Central memory CD8-positive, alpha-beta T cell (primary cell): ENCODE results near the gene DYNLT2B.

Experiments
- ATAC-seq: fragments of 150-1000 bp; cut with Tn5 transposase; replicated peaks from 2 replicates; pipeline ENCODE4 v1.10.0; 2022; ENCODE audit warnings: mild to moderate bottlenecking, moderate FRiP score, moderate number of reproducible peaks; ENCODE audit not compliant: poor library complexity, severe bottlenecking; ENCODE audit errors: extremely low read depth
- DNase-seq, 2 donors: peaks; one replicate each; pipeline ENCODE4 v3.0.0; 2021; ENCODE audit warnings: low spot score in 2 of 2
- H3K27ac Mint-ChIP-seq: one replicate; pipeline ENCODE4 v1.8.0; 2022; ENCODE audit warnings: low read depth, mild to moderate bottlenecking, moderate library complexity, mixed read lengths
- H3K27me3 Mint-ChIP-seq: one replicate; pipeline ENCODE4 v1.8.0; 2022; ENCODE audit warnings: mixed read lengths
- H3K36me3 Mint-ChIP-seq: one replicate; pipeline ENCODE4 v1.8.0; 2022; ENCODE audit warnings: mild to moderate bottlenecking, moderate library complexity, mixed read lengths; ENCODE audit not compliant: insufficient read depth
- H3K4me1 Mint-ChIP-seq: one replicate; pipeline ENCODE4 v1.8.0; 2022; ENCODE audit warnings: mixed read lengths
- H3K4me3 Mint-ChIP-seq: one replicate; pipeline ENCODE4 v1.8.0; 2022; ENCODE audit warnings: mild to moderate bottlenecking, moderate library complexity, mixed read lengths
- H3K9me3 Mint-ChIP-seq: one replicate; pipeline ENCODE4 v1.8.0; 2022; ENCODE audit warnings: mixed read lengths

The DYNLT2B gene

DNA sequence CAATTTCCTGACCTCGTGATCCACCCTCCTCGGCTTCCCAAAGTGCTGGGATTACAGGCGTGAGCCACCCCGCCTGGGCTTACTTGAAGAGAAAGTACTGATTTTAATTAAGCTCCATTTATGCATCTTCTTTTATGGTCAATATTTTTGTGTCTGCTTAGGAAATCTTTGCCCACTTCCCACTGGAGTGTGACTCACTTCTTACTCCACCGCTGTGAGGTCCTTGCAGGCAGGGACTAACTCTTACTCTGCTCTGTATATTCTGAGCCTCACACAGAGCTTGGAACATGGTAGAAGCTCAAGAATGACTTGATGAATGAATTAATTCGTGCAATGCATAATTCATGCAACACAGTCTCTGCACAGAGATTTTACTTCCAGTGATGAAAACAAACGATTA, 23.1 kb upstream of the DYNLT2B start:
- DNase-seq (no peak), ATAC-seq (no peak)
- Mint-ChIP-seq H3K27me3 (peaks cover 8% of the 10 kb centered on the region), H3K27ac (no peak overlapping the region), H3K36me3 (no peaks in the 10 kb centered on the region), H3K4me3 (no peak overlapping the region), H3K4me1 (peaks cover 11% of the 10 kb centered on the region), H3K9me3 (no peaks in the 10 kb centered on the region)

DNA sequence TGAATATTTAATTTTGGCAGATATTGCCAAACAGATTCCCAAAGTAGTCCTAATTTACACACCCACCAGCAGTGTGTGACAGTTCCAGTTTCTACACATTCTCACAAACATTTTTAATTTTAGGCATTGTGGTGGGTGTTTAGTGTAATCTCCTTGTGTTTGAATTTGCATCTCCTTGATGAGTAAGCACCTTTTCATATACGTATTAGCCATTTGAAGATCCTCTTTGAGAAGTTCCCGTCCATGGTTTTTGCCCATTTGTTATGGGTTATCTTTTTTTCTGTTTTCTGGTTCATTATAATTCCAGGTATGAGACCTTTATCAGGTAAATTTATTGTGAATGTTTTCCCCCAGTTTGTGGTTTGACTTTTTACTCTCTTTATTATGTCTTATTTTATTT, 22.4 kb upstream of the DYNLT2B start:
- no peak for DNase-seq
- no peaks in the 10 kb centered on the region for H3K36me3 Mint-ChIP-seq
- H3K27me3 Mint-ChIP-seq: peaks cover 8% of the 10 kb centered on the region
- H3K9me3 Mint-ChIP-seq: no peaks in the 10 kb centered on the region
- peaks cover 6% of the 10 kb centered on the region for H3K4me1 Mint-ChIP-seq
- no peak overlapping the region for H3K4me3 Mint-ChIP-seq
- no peak overlapping the region for H3K27ac Mint-ChIP-seq
- ATAC-seq: no peak

DNA sequence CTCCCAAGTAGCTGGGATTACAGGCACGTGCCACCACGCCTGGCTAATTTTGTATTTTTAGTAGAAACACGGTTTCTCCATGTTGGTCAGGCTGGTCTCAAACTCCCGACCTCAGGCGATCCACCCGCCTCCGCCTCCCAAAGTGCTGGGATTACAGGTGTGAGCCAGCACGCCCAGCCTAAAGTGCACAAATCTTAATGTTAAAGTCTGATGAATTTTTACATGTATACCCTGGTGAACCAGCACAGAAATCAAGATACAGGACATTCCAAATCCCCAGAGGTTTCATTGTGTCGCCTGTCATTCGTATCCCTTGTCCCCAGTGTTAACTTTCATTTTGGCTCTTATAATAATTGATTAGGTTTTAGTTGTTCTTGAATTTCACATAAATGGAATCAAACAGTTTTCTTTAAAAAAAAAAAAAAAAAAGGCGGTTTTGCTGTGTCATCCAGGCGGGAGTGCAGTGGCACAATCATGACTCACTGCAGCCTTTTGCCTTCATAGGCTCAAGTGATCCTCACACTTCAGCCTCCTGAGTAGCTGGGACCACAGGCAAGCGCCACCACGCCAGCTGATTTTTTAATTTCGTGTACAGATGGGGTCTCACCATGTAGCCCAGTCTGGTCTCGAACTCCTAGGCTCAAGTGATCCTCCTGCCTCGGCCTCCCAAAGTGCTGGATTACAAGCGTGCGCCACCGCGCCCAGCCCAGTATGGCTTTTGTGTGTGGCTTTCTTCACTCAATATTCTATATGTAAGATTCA, 21.6 kb upstream of the DYNLT2B start:
- Mint-ChIP-seq H3K27ac (no peak overlapping the region), H3K36me3 (no peaks in the 10 kb centered on the region), H3K27me3 (peaks cover 8% of the 10 kb centered on the region), H3K4me1 (peaks cover 4% of the 10 kb centered on the region), H3K9me3 (no peaks in the 10 kb centered on the region), H3K4me3 (no peak overlapping the region)
- DNase-seq (no peak), ATAC-seq (no peak)

DNA sequence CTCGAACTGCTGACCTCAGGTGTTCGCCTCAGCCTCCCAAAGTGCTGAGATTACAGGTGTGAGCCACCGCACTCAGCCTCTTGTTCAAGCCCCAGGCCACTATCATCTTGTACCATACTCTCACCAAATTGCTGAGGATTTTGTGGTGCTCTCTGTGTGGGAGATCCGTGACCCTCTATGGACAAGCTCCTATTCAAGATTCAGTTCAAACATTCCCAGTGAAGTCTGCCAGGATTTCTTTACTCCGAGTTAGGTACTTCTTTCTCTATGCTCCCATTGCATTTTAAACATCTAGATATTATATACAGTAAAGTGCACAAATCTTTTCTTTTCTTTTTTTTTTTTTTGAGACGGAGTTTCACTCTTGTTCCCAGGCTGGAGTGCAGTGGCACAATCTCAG, 21.0 kb upstream of the DYNLT2B start:
- H3K36me3 Mint-ChIP-seq: no peaks in the 10 kb centered on the region
- H3K4me1 Mint-ChIP-seq: peaks cover 4% of the 10 kb centered on the region
- H3K27me3 Mint-ChIP-seq: peaks cover 8% of the 10 kb centered on the region
- DNase-seq (no peak), ATAC-seq (no peak)
- H3K4me3 Mint-ChIP-seq: peak overlapping the region; percentile 18
- no peaks in the 10 kb centered on the region for H3K9me3 Mint-ChIP-seq
- H3K27ac Mint-ChIP-seq: peak overlapping the region; percentile 41

DNA sequence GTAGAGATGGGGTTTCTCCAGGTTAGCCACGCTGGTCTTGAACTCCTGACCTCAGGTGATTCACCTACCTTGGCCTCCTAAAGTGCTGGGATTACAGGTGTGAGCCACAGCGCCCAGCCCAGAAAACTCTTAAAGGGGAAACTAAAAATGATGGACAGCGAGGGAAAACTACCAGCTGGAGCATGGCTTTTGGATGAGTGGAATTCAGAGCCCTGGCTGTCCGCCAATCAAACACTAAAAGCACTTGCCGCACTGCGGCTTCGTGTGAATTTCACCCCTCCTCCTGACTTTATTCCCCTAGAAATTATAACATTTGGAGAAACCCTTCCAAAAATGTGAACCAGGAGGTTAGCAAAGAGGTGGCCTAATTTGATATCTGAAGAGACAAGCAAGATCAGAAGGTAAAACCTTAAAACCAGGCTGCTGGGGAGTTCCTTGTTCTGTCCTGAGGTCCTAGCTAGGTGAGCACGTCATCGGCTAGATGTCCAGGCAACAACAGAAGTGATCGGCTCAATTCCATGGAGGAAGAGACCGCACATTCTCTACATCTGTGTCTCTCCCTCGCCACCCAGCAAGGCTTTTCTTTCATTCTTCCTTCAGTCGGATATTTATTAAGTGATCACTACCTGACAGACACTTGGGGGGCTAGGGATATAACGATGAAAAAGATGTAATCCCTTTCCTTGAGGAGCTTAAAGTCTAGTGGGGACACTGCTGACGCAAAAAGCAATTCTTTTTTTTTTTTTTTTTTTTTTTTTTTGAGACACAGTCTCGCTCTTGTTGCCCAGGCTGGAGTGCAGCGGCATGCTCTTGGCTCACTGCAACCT, 18.5 kb upstream of the DYNLT2B start:
- no peak for DNase-seq
- Mint-ChIP-seq H3K27ac (no peak overlapping the region), H3K27me3 (peaks cover 8% of the 10 kb centered on the region), H3K9me3 (no peaks in the 10 kb centered on the region), H3K4me1 (peaks cover 4% of the 10 kb centered on the region), H3K4me3 (no peak overlapping the region), H3K36me3 (no peaks in the 10 kb centered on the region)
- no peak for ATAC-seq

DNA sequence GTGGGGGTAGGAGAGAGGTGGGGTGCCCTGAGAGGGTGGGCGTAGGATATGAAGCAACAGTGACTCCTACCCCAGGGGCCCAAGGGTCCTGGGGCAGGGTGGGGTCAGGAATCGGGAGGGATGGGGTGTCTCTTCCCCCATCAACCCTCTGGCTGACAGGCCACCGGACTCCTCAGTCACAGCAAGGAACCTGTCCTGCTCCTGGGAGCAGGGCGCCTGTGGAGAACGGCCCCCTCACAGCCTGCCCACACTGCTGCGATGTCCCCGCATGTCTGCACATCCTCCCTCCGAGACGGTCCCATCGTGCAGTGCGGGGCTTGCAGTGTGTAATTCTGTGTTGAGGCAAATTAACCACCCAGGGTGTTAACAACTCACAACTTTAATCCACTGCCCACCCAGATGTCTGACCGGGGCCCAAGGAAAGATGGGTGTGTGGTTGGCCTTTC, 17.5 kb upstream of the DYNLT2B start:
- no peak for DNase-seq
- H3K36me3 Mint-ChIP-seq: no peaks in the 10 kb centered on the region
- peaks cover 4% of the 10 kb centered on the region for H3K4me1 Mint-ChIP-seq
- H3K4me3 Mint-ChIP-seq: no peak overlapping the region
- peak; percentile 14 for ATAC-seq
- no peak overlapping the region for H3K27ac Mint-ChIP-seq
- no peaks in the 10 kb centered on the region for H3K9me3 Mint-ChIP-seq
- H3K27me3 Mint-ChIP-seq: peaks cover 8% of the 10 kb centered on the region

DNA sequence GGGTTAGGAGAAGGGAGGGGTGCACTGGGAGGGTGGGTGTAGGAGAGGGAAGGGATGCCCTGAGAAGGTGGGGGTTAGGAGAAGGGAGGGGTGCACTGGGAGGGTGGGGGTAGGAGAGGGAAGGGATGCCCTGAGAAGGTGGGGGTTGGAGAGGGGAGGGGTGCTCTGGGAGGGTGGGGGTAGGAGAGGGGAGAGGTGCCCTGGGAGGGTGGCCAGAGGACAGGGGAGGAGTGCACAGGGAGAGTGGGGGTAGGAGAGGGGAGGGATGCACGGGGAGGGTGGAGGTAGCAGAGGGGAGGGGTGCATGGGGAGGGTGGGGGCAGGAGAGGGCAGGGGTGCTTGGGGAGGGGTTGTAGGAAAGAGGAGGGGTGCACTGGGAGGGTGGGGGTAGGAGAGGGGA, 16.9 kb upstream of the DYNLT2B start:
- DNase-seq (no peak), ATAC-seq (no peak)
- Mint-ChIP-seq H3K4me3 (no peak overlapping the region), H3K36me3 (peaks cover 2% of the 10 kb centered on the region), H3K9me3 (no peaks in the 10 kb centered on the region), H3K27me3 (peaks cover 8% of the 10 kb centered on the region), H3K27ac (no peak overlapping the region), H3K4me1 (peaks cover 4% of the 10 kb centered on the region)

DNA sequence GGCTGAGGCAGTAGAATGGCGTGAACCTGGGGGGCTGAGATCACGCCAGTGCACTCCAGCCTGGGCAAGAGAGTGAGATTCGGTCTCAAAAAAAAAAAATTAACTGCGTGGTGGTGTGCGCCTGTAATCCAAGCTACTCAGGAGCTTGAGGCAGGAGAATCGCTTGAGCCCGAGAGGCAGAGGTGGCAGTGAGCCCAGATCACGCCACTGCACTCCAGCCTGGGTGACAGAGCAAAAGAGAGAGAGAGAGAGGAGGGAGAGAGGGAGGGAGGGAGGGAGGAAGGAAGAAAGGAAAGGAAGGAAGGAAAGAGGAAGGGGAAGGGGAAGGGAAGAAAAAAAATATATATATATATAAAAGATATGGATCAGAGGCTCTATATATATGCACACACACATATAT, 14.1 kb upstream of the DYNLT2B start:
- Mint-ChIP-seq H3K27me3 (no peaks in the 10 kb centered on the region), H3K27ac (no peak overlapping the region), H3K36me3 (peaks cover 4% of the 10 kb centered on the region), H3K9me3 (no peaks in the 10 kb centered on the region), H3K4me1 (no peaks in the 10 kb centered on the region), H3K4me3 (no peak overlapping the region)
- ATAC-seq (no peak), DNase-seq (no peak)

DNA sequence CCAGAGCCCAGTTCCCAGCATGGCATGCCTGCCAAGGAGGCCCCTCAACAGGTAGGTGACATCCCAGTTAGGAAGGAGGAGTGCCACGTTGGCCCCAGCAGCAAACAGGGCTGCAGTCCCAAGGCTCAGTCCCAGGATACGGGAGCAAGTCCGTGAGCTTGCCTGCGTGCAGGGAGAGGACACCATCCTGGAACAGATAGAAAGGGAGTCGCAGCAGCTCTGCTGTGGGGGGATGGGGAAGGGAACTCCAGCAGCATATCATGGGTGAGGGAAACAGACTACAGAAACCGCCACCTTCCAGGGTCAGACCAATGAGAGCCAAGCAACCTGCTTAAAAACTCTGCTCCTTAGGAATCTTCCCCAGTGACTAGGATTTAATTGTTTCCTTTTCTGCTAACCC, 9.4 kb upstream of the DYNLT2B start:
- H3K36me3 Mint-ChIP-seq: peaks cover 4% of the 10 kb centered on the region
- no peaks in the 10 kb centered on the region for H3K9me3 Mint-ChIP-seq
- H3K4me1 Mint-ChIP-seq: no peaks in the 10 kb centered on the region
- no peaks in the 10 kb centered on the region for H3K27me3 Mint-ChIP-seq
- no peak for ATAC-seq
- no peak overlapping the region for H3K4me3 Mint-ChIP-seq
- DNase-seq: no peak
- no peak overlapping the region for H3K27ac Mint-ChIP-seq

DNA sequence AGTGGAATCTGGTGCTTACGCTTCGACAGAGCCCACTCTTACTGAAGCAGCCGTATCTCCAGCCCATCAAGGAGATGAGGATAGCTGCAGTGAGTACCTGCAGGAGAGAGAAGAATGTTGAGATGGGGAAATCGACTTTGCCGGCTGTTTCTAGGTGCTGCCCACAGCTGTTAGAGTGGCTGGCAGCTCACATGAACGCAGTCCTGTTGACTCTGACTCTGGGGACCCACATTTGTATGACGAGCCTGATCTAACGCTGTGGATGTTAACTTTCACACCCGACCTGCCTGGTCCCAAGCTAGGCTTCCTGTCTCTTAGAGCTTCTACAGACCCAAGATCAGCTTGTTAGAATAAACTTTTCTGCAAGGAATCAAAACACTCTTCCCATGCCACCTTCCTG, 8.9 kb upstream of the DYNLT2B start:
- no peak for ATAC-seq
- H3K9me3 Mint-ChIP-seq: no peaks in the 10 kb centered on the region
- H3K36me3 Mint-ChIP-seq: peaks cover 4% of the 10 kb centered on the region
- H3K4me3 Mint-ChIP-seq: no peak overlapping the region
- no peak for DNase-seq
- no peaks in the 10 kb centered on the region for H3K4me1 Mint-ChIP-seq
- no peak overlapping the region for H3K27ac Mint-ChIP-seq
- no peaks in the 10 kb centered on the region for H3K27me3 Mint-ChIP-seq

DNA sequence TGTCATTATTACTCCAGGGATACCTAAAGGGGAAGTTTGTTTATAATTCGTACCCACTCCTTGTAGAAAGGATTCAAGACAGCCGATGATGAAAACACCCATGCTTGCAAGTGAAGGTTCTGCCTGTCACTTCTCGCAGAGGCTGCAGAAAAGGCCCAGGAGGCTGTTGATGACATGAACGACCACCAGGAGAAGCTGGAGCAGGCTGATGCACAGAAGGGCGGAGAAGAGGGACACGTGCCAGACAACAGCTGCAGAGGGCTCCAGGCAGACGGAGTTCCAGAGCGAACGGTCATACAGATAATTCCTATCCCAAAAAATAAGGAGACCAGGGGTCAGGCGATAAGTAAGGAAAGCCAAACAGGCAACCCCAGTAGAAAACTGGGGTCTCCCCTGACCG, 5.7 kb upstream of the DYNLT2B start:
- no peaks in the 10 kb centered on the region for H3K4me1 Mint-ChIP-seq
- ATAC-seq (no peak), DNase-seq (no peak)
- H3K9me3 Mint-ChIP-seq: no peaks in the 10 kb centered on the region
- no peak overlapping the region for H3K4me3 Mint-ChIP-seq
- peaks cover 2% of the 10 kb centered on the region for H3K36me3 Mint-ChIP-seq
- H3K27ac Mint-ChIP-seq: no peak overlapping the region
- H3K27me3 Mint-ChIP-seq: no peaks in the 10 kb centered on the region

DNA sequence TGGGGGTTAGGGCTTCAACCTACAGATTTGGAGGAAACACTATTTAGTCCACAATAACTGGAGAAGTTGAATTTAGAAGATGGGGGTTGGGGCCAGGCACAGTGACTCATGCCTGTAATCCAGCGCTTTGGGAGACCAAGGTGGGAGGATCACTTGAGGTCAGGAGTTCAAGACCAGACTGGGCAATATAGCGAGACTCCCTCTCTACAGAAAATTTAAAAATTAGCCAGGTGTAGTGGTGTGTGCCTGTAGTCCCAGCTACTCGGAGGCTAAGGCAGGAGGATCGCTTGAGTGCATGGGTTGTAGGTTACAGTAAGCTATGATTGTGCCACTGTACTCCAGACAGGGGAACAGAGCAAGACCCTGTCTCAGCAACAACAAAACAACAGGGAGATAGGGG, 5.0 kb upstream of the DYNLT2B start:
- ATAC-seq: no peak
- Mint-ChIP-seq H3K36me3 (peaks cover 7% of the 10 kb centered on the region), H3K27ac (no peak overlapping the region), H3K9me3 (no peaks in the 10 kb centered on the region), H3K27me3 (no peaks in the 10 kb centered on the region), H3K4me3 (no peak overlapping the region), H3K4me1 (peaks cover 2% of the 10 kb centered on the region)
- no peak for DNase-seq

DNA sequence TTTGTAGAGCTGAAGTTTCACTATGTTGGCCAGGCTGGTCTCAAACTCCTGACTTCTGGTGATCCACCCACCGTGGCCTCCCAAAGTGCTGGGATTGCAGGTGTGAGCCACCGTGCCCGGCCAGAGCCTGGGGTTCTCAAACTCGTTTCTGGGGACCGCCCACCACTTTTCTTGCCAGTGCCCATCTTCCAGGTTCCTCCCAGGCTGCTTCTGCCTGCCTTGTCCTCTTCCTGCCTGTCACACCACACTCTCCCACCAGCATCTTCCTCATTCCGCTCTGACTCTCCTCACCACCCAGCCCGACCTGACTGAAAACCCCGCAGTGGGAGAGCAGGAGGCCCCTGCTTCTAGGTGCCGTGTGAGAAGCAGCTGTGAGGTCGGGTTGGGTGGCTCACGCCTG, 3.1 kb upstream of the DYNLT2B start:
- no peak overlapping the region for H3K27ac Mint-ChIP-seq
- ATAC-seq: no peak

More for the DNA sequence above, 3.1 kb upstream of the DYNLT2B start:
- peaks cover 14% of the 10 kb centered on the region for H3K36me3 Mint-ChIP-seq
- no peak for DNase-seq
- no peaks in the 10 kb centered on the region for H3K9me3 Mint-ChIP-seq
- H3K4me3 Mint-ChIP-seq: no peak overlapping the region
- no peaks in the 10 kb centered on the region for H3K27me3 Mint-ChIP-seq
- peaks cover 18% of the 10 kb centered on the region for H3K4me1 Mint-ChIP-seq
